ENCODE results near the gene CAMSAP3.
"Not testable (repeated sequence)": the region's sequence is repeated elsewhere in the genome, so short reads cannot be mapped to it uniquely, and the experiment has no call there.

Gene CAMSAP3

DNA sequence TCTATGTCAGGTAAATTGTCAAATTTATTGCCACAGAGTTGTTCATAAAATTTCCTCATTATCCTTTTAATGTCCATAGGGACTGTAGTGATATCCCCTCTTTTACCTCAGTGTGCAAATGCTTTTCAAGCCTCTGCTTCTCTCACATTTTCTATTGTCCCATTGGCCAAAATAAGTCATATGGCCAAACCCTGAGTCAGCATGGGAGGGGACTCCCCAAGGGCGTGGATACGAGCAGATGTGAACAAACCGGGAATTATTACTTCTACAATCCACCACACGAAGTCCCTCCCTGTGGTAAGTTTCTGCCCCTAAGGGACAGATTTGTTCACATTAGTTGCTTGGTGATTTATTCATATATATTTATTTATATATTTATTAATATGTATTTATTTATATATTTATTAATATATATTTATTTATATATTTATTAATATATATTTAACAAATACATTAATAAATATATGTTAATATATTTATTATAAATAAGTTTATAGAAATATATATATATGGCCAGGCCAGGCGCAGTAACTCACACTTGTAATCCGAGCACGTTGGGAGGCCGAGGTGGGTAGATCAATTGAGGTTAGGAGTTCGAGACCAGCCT, 20.1 kb upstream of the CAMSAP3 start:
- DNase-seq (ENCODE audit: low read depth): no peak

DNA sequence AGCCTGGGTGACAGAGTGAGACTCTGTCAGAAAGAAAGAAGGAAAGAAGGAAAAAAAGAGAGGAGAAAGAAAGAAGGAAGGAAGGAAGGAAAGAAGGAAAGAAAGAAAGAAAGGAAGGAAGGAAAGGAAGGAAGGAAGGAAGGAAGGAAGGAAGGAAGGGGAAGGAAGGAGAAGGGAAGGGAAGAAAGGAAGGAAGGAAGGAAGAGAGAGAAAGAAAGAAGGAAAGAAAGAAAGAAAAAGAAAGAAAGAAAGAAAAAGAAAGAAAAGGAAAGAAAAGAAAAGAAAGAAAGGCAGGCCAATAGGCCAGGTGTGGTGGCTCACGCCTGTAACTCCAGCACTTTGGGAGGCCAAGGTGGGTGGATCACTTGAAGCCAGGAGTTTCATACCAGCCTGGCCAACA, 18.2 kb upstream of the CAMSAP3 start:
- DNase-seq (ENCODE audit: low read depth): not testable (repeated sequence)

DNA sequence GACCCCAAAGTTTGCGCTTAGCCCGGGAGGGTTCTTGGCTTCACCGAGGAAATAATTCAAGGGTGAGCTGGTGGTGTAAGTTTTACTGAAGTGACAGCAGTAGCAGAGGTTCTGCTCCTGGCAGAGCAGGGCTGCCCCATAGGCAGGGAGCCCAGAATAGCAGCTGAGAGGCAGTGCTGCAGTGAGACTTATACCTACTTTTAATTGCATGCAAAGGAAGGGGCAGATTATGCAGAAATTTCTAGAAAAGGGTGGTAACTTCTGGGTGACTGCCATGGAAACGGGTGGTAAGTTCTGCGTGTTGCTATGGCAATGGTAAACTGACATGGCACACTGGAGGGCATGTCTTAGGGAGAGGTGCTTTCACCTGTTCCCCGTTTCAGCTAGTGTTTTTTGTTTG, 17.5 kb upstream of the CAMSAP3 start:
- no peak for DNase-seq (ENCODE audit: low read depth)

DNA sequence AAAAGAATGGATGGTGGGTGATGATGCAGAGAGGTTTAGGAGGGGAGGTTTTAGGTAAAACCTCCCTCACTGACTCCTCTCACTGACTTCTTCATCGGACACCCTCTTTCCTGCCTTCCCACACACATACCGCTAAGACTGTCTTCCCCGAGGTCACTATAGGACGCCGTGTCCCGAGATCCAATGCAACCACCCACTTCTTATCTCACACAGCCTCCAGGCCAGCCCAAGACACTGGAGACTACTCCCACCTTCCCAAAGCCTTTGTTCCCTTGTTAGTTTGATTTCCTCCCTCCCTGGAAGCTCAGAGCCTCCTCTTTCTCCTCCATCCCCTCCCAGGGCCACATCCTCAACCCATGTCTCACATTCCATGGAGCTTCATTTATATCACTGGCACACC, 16.5 kb upstream of the CAMSAP3 start:
- no peak for DNase-seq (ENCODE audit: low read depth)

DNA sequence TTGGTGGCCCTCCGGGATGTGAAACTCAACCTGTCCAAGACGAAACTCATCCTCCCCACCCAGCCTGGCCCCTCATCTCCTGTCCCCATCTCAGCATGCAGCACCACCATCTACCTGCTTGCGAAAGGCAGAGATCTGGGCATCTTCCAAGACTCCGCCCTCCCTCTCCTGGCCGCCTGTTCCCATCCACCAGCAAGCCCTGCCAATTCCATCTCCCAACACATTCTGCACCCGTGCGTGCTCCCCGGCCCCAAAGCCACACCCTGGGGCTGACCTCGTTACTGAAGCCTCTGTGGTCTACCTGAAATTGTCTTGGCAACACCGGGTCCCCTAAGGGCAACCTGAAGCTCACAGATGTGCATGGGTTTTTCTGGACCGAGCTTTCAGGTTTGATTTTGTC, 13.2 kb upstream of the CAMSAP3 start:
- DNase-seq (ENCODE audit: low read depth): no peak

DNA sequence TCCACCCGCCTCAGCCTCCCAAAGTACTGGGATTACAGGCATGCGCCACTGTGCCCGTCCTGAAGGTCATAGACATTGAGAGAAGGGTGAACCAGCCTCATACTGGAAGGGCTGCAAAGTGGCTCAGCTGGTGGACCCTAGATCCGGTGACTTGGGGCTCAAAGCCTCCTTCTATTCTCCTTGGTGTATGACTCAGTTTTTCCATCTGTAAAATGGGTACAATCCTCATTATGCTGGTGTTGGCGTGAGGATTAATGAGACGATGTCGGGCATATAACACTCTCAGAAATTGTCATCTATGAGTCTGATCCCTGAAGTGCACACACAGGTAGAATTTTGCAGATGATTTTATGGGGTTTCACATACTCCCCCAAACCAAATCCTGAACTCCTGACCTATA, 5.8 kb upstream of the CAMSAP3 start:
- DNase-seq (ENCODE audit: low read depth): no peak

DNA sequence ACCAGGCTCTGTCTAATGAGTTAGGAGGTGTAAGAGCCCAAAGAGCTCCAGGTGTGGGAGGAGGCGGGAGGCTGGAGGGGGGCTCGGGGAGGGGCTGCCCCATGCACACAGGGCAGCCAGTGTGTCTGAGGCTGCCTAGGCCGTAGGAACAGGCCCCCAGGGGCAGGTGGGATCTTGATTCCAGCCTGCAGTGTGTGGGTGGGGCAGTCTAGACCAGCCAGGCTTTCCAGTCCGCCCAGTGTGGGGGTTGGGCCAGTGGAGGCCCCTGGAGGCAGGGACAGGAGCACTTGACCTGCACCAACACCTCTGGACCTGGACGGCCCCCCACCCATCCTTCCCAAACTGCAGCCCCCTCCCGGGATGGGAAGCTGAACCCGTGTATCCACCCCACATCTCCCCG, 5.4 kb upstream of the CAMSAP3 start:
- DNase-seq (ENCODE audit: low read depth): no peak

DNA sequence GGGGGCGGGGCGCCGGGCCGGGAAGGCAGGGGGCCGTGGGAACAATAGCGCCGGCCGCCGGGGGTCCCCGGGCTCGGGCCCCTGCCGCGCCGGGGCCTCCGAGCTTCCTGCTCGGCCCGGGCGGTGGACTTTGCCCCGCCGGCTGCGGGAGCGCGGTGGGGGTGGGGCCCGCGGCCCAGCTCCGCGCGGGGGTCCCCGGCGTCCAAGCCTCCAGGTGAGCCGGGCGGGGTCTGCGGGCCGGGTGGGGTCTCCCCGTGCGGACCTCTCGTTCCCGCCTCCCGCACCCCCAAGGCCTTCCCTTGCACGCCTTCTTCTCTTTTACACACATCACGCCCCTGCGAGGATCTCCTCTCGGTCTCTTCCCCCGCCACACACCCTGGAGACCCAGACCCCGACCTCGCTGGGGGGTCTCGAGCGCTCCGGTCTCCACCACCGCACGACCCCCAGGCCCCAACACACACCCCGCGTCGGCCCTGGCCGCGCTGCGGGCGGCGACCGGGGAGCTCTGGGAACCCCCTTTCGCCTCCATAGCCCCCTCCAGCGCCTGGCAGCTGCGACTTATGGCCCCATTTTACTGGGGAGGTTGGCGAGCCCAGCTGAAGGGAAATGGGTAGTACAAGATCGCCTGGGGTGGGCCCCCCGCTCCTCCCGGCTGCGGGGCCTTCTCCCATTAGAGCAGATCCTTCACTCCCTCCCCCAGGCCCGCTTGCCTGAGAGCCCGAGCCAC, 711 bp downstream of the CAMSAP3 start:
- no peak for DNase-seq (ENCODE audit: low read depth)

DNA sequence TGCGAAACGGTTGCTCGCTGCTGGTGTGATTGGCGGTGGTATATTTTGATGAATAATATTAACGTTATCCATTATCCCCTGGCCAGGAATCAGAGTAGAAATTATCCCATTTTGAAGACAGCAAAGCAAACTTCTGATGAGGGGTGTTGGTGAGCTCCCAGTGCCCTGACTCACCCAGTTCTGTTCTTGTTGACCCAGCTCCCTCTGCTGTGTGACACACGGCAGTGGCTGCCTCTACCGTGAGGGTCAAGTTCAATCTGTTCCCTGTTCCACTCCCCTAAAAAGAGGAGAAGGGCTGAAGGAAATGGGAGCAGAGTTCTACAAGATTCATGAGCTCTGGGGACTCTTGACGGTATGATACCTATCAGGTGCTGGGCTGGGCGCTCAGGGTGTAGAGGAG, 2.0 kb downstream of the CAMSAP3 start:
- no peak for DNase-seq (ENCODE audit: low read depth)

DNA sequence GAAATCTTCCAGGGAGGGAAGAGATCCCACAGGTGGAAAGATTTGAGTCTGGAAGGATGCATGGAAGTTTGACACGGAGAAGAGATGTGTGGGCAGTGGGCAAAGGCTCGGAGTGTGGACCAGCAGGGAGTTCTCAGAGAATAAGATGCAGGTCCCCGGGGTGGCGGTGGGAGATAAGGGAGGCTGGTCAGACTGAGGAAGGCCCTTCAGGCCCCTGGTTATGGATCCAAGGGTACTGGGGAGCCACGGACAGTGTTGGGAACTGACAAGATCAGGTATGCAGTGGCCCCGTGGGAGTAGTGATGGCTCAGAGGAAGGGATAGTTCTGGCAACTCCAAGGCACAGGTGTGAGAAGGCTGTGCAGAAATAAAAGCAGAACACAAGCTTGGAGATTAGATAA, 2.5 kb downstream of the CAMSAP3 start:
- DNase-seq (ENCODE audit: low read depth): no peak

DNA sequence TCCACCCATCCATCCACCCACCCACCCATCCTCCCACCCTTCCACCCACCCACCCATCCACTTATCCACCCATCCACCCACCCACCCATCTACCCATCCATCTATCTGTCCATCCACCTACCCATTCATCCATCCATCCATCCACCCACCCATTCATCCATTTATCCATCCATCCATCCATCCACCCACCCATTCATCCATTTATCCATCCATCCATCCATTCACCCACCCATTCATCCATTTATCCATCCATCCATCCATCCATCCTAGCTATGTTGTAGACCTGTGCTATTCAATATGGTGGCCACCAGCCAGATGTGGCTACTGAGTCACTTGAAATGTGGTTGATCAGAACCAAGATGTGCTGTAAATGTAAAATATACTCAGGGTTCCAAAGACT, 5.1 kb downstream of the CAMSAP3 start:
- no peak for DNase-seq (ENCODE audit: low read depth)

DNA sequence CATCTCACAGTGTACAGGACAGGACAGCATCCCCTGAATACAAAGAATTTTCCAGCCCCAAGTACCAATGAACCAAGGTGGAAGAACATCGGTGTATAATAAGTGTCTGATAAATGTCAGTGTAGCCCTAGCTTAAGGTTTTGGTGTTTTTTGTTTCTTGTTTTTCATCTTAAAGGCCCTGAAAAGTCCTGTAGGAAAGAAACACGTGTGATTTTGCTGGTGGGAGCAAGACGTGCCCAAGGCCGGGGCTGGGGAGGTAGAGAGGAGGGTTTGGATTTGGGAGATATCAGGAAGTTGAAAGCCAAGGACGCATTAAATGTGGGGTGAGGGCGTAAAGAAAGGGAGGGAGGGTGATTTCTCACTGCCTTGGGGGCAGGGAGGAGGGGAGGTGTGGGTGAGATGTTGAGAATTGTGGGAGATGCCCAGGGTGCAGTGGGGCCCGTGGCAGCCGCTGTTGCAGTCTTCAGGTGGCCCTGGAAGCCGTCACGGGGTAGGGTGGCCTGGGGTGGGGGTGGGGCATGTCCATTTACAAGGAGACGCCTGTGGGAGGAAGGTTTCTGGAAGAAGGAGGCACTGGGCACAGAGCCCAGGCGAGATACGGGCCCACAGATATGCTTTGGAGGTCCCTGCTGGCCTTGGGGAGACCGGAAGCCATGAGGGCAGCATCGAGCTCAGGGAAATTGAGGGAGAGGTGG, 6.7 kb downstream of the CAMSAP3 start:
- no peak for DNase-seq (ENCODE audit: low read depth)

DNA sequence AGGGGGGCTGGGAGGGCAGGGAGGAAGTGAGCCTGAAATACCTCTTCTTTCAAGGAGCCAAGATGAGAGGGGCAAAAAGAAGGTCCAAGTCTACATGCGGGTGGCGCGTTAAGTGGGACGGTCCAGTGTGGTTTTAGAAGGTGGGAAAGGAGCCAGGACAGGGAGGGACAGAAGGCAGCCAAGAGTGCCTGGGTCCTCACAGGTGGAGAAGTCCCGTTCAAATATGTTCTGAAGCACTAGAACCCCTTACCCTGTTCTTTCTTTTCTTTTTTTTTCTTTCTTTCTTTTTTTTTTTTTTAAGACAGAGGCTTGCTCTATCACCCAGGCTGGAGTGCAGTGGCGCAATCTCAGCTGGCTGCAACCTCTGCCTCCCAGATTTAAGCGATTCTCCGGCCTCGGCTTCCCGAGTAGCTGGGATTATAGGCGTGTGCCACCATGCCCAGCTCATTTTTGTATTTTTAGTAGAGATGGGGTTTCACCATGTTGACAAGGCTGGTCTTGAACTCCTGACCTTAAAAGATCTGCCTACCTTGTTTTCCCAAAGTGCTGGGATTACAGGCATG, 7.4 kb downstream of the CAMSAP3 start:
- no peak for DNase-seq (ENCODE audit: low read depth)

DNA sequence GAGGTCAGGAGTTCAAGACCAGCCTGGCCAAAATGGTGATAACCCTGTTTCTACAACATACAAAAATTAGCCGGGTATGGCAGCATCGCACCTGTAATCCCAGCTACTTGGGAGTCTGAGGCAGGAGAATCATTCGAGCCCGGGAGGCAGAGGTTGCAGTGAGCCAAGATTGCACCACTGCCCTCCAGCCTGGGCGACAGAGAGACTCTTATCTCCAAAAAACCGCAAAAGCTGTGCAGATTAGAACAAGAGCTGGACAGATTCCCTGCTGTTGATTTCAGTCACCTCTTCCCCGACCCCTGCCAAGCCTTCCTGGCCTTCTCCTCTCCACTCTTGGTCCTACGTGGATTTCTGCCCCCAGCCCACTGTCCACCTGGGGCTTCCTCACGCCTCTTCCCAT, 8.3 kb downstream of the CAMSAP3 start:
- DNase-seq (ENCODE audit: low read depth): no peak

DNA sequence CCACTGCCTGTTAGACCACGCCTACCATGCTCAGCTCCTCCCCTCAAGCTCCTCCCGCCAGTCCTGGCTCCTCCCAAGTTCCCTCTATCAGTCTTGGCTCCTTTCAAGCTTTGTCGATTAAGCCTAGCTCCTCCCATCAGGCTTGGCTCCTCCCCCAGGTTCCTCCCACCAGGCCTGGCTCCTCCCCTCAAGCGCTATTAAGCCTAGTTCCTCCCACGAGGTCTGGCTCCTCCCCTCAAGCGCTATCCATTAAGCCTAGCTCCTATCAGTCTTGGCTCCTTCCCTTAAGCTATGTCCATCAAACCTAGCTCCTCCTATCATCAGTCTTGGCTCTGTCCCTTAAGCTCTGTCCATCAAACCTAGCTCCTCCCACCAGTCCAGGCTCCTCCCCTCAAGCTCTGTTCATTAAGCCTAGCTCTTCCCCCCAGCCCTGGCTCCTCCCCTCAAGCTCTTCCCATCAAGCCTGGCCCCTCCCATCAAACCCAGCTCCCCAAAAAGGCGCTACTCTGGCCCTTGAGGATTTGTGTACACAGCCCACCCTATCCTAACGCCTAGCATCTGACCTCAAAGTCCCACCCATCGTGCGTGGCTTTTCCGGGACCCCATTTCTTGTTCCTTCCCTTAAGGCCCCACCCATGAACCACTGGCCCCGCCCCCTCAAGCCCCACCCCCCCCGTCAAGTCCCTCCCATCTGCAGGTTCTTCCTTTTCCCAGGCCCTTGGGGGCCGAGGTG, 10.0 kb downstream of the CAMSAP3 start:
- DNase-seq (ENCODE audit: low read depth): no peak

DNA sequence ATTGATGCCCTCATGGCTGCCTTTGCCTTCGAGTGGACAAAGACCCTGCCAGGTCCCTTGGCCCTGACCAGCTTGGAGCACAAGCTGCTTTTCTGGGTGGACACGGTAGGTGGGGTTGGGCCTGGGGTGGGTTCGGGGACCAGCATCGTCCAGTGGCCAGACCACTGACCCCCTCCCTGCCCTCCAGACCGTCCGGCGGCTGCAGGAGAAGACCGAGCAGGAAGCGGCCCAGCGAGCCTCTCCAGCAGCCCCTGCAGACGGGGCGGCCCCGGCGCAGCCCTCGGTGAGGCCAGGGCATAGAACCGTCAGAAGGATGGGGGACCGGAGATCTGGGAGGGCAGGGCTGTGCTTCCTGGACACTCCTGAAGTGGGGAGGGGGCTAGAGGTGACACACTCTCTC, 10.6 kb downstream of the CAMSAP3 start:
- no peak for DNase-seq (ENCODE audit: low read depth)

DNA sequence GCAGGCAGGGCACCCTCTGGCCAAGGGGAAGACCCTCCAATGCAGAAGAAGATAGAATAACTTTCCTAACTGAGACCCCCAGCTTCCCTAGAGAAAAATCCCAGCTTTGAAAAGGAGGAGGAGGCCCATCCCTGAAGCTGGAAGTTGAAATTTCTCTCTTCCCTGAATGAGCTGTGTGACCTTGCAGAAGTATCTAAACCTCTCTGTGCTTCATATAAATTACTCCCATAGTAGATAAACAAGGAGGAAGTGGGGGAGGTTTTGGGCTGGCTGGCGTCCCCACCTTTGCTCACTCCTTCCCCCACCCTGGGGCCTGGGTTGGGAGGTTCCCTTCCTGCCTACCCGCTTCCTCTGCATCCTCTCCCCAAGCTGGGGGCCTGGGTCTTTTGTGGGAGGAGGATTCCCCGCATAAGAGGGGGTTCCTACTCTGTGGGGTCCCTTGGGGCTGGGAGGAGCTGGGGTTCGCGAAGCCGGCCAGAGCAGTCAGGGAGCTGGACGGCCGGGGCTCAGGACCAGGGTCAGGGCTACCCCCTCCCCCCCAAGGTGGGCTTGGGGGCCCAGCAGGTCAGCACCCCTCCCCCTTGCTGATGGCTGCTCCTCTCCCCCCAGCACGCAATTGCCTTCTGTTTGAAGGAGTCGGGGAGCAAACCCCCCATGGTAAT, 11.7 kb downstream of the CAMSAP3 start:
- no peak for DNase-seq (ENCODE audit: low read depth)

DNA sequence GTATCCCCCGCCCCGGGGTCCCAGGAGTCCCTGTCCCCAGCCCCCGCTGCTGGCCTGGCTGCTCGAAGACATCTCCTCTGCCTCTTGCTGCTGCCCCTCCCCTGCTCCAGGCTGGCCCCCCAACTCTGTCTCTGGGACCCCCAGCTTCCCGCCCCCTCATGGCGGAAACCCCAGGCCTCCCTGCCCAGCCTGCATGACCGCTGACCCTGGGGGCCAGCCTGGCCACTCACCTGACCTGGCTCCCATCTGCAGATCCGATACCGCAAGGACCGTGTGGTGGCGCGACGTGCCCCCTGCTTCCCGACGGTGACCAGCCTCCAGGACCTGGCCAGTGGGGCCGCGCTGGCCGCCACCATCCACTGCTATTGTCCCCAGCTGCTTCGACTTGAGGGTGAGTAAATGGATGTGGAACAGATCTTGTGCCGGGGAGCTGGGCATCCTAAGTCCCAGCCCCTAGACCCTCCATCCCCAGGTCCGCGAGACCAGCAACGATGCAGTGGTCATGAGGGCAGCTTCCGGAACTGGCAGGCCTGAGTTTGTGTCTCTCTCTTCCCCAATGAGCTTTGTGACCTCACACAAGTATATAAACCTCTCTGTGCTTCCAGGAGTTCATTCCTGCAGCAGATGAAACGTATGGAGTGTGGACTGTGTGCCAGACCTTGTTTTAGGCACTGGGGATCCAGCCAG, 12.4 kb downstream of the CAMSAP3 start:
- DNase-seq (ENCODE audit: low read depth): no peak

DNA sequence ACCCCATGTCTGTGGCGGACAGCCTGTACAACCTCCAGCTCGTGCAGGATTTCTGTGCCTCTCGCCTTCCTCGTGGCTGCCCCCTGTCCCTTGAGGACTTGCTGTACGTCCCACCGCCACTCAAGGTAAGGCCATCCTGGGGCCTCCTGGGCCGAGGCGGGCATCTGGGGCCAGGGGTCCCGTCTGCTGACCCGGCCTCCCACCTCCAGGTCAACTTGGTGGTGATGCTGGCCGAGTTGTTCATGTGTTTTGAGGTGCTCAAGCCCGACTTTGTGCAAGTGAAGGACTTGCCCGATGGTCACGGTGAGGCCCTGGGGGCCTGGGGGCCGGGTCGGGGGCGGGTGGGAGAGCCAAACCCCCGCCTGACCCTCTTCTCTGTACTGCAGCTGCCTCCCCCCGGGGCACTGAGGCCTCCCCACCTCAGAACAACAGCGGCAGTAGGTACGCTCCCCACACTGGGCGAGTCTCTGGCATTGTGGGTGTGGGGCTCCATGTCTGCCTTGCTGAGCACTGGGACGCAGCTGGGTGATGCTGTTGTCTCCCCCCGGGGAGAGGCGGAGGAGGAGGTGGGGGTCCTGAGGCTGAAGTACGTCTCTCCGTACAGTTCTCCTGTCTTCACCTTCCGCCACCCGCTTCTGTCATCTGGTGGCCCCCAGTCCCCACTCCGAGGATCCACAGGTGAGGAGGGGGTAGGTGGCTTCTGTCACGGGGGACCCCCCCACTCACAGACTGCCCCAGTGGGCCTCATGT, 15.0 kb downstream of the CAMSAP3 start:
- DNase-seq (ENCODE audit: low read depth): no peak

DNA sequence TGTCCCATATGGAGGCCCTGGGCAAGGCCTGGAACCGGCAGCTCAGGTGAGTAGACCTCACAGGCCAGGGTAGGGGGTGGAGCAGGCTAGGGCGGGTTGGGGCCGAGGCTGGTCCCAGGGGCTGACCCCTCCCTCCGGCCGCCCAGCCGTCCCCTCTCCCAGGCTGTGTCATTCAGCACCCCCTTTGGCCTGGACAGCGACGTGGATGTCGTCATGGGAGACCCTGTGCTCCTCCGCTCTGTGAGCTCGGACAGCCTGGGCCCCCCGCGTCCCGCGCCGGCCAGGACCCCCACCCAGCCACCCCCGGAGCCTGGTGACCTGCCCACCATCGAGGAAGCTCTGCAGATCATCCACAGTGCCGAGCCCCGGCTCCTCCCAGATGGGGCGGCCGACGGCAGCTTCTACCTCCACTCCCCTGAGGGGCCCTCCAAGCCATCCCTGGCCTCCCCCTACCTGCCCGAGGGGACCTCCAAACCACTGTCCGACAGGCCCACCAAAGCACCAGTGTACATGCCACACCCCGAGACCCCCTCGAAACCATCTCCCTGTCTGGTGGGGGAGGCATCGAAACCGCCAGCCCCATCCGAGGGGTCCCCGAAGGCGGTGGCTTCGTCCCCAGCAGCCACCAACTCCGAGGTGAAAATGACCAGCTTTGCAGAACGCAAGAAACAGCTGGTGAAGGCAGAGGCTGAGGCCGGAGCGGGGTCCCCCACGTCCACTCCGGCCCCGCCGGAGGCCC, 16.0 kb downstream of the CAMSAP3 start:
- DNase-seq (ENCODE audit: low read depth): no peak

All from stimulated activated CD8-positive, alpha-beta memory T cell treated with anti-CD3 and anti-CD28 coated beads, Interleukin-7, amount 100 ng/mL, for 24 hours (primary cell).